ENCODE measurements around the gene SEMA4A. TPM values are rescaled to one million over a fixed set of nuclear protein-coding genes. Genes with fewer than 3 reads are reported as not detected.

The SEMA4A gene
- total and polyA plus RNA-seq, 12 donors: 0.98 to 6.8 (median 1.8) TPM

DNA sequence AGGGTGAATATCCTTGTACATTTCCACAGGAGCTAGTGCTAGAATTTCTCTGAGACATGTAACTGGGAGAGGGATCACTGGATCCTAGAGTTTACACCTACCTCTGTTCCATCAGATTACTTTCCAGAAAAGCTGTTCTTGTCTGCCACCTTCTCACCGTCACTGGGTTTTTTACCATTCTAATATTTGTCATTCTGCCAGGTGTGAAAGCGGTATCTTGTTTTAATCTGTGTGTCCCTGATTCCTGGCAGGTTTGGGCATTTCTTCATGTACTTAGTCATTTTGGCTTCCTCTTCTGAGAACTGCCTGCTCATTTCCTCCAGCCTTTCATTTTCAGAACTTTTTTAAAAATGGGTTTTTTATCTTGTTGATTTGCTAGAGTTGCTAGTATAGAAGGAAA is 64.5 kb downstream of the SEMA4A start:
- ATAC-seq: no peak
- peak overlapping the region in 5 of 10 donors; percentile 28 to 89 (median 36) for H3K27ac ChIP-seq

DNA sequence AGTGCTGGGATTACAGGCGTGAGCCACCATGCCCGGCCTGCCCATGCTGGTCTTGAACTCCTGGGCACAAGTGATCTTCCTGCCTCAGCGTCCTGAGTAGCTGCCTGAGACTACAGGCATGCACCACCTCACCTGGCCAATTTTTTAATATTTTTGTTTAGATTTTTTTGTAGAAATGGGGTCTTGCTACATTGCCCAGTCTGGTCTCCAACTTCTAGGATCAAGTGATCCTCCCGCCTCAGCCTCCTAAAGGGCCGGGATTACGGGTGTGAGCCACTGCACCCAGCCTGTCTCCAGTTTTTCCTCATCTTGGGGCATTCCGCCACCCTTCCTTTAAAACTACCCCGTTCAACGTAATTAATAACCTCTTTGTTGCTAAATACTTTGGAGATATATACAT is 66.8 kb downstream of the SEMA4A start:
- Histone ChIP-seq H3K36me3 (peaks cover 0 to 61% (median 31%) of the 10 kb centered on the region in 9 donors), H3K4me1 (peaks cover 0 to 30% (median 12%) of the 10 kb centered on the region in 9 donors), H3K9me3 (no peaks in the 10 kb centered on the region), H3K27me3 (no peaks in the 10 kb centered on the region), H3K4me3 (no peak overlapping the region), H3K27ac (no peak overlapping the region)
- intact Hi-C loops (cut with DNase I): loop anchor here in 1 of 10 donors (5.0 kb wide), 1 partner anchor 73 kb away; no protein-coding TSS in a partner anchor
- 97 to 99% methylated on average over 9 of the region's 9 CpGs for WGBS, 2 donors
- ATAC-seq: no peak
- no peak for DNase-seq
- TF ChIP-seq, protein P1, sequence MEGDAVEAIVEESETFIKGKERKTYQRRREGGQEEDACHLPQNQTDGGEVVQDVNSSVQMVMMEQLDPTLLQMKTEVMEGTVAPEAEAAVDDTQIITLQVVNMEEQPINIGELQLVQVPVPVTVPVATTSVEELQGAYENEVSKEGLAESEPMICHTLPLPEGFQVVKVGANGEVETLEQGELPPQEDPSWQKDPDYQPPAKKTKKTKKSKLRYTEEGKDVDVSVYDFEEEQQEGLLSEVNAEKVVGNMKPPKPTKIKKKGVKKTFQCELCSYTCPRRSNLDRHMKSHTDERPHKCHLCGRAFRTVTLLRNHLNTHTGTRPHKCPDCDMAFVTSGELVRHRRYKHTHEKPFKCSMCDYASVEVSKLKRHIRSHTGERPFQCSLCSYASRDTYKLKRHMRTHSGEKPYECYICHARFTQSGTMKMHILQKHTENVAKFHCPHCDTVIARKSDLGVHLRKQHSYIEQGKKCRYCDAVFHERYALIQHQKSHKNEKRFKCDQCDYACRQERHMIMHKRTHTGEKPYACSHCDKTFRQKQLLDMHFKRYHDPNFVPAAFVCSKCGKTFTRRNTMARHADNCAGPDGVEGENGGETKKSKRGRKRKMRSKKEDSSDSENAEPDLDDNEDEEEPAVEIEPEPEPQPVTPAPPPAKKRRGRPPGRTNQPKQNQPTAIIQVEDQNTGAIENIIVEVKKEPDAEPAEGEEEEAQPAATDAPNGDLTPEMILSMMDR (IDR thresholded peaks at IDR 0.05): no peak

More for the DNA sequence above, 64.5 kb downstream of the SEMA4A start:
- H3K4me3 ChIP-seq: peak overlapping the region in 1 of 10 donors; percentile 5
- no peaks in the 10 kb centered on the region for H3K9me3 ChIP-seq
- peaks cover 0 to 55% (median 19%) of the 10 kb centered on the region in 9 donors for H3K36me3 ChIP-seq
- no peak for DNase-seq
- 55 to 60% methylated on average over 2 of the region's 2 CpGs for WGBS, 2 donors
- peaks cover 3 to 43% (median 29%) of the 10 kb centered on the region in 9 donors for H3K4me1 ChIP-seq
- TF ChIP-seq, protein P1 (IDR thresholded peaks at IDR 0.05): no peak
- no peaks in the 10 kb centered on the region for H3K27me3 ChIP-seq
- intact Hi-C loops (cut with DNase I): no loop called here

DNA sequence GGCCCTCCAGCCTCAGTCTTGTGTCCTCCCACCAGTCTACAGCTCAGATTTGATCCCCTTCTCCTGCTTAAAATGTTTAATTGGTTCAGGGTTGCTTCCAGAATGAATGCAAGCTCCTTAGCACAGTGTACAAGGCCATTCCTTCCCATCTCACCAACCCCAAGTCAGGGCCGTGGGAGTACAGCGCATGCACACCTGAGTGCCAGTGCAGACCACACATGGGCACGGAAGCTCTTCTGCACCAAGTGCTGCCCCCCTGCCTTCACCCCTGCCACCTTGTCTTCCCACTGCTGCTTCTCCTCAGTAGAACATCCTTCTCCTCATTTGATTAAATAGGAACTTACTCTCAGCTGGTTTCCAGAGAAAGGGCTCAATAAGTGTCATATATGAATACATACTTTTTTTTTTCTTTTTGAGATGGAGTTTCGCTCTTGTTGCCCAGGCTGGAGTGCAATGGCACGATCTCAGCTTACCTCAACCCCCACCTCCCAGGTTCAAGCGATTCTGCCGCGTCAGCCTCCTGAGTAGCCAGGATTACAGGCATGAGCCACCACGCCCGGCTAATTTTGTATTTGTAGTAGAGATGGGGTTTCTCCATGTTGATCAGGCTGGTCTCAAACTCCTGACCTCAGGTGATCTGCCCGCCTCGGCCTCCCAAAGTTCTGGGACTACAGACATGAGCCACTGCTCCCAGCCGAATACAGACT is 68.8 kb downstream of the SEMA4A start:
- Histone ChIP-seq H3K27ac (no peak overlapping the region), H3K36me3 (peaks cover 0 to 70% (median 31%) of the 10 kb centered on the region in 9 donors), H3K4me1 (peaks cover 0 to 27% (median 12%) of the 10 kb centered on the region in 9 donors), H3K9me3 (no peaks in the 10 kb centered on the region), H3K27me3 (no peaks in the 10 kb centered on the region), H3K4me3 (no peak overlapping the region)
- WGBS, 2 donors: 93 to 94% methylated on average over 13 of the region's 13 CpGs
- TF ChIP-seq, protein P1 (IDR thresholded peaks at IDR 0.05): no peak
- ATAC-seq: no peak
- no peak for DNase-seq
- intact Hi-C loops (cut with DNase I): loop anchor here in 2 of 10 donors (2.0 to 5.0 kb wide), 2 partner anchors 75 kb away; no protein-coding TSS in a partner anchor

DNA sequence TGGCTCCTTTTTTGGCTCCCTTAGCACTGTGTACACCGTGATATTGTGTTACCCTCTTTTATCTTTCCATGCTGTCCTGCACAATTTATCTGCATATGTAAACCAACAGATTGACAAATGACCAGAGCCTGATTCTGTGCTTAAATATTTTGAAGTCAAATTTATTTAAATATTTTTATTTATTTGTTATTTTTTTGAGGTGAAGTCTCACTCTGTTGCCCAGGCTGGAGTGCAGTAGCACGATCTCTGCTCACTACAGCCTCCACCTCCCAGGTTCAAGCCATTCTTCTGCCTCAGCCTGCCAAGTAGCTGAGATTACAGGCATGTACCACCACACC is 72.3 kb downstream of the SEMA4A start:
- no peak for DNase-seq
- peaks cover 0 to 92% (median 38%) of the 10 kb centered on the region in 9 donors for H3K36me3 ChIP-seq
- H3K4me1 ChIP-seq: peaks cover 0 to 9% (median 4%) of the 10 kb centered on the region in 9 donors
- no peaks in the 10 kb centered on the region for H3K27me3 ChIP-seq
- WGBS, 2 donors: 8 to 19% methylated on average over 2 of the region's 2 CpGs
- intact Hi-C loops (cut with DNase I): loop anchor here (1.0 to 5.0 kb wide), 7 partner anchors 79 to 135 kb away; no protein-coding TSS in a partner anchor
- no peak for ATAC-seq
- H3K27ac ChIP-seq: peak overlapping the region in 3 of 10 donors; percentile 3 to 15 (median 9)
- TF ChIP-seq, protein P1 (IDR thresholded peaks at IDR 0.05): peak in 1 of 9 donors; percentile 5
- no peaks in the 10 kb centered on the region for H3K9me3 ChIP-seq
- no peak overlapping the region for H3K4me3 ChIP-seq

Data from heart right ventricle (tissue), 16 donors.